Panc1 (cell line): Measurements from ENCODE around the gene PAK4. TPM values are rescaled to one million over a fixed set of nuclear protein-coding genes. Genes with fewer than 3 reads are reported as not detected.
A peak's percentile ranks its signal among the peaks of the same experiment; 100 is the strongest.

ENCODE experiments used
- ATAC-seq: fragments of 200-7000 bp; cut with Tn5 transposase; 2 replicates; pipeline ENCODE4 v1.9.1; 2020; ENCODE audit warnings: mild to moderate bottlenecking, moderate library complexity
- BruUV-seq: library from RNA; stranded (reverse); fragments of 400-500 nt; replicated peaks from 2 replicates; lab custom pipeline; 2021; lab: Mats Ljungman, UMichigan
- CTCF ChIA-PET: fragments of 300-600 bp; sonication (Branson Sonifier 250); formaldehyde crosslinking; loops from one replicate; lab custom pipeline; 2022; ENCODE audit warnings: antibody characterized with exemption; lab: Charles Lee
- POLR2A ChIA-PET: fragments of 300-600 bp; sonication (Branson Sonifier 250); formaldehyde crosslinking; loops from one replicate; lab custom pipeline; 2022; ENCODE audit warnings: antibody characterized with exemption; lab: Charles Lee
- DNase-seq: peaks from one replicate; pipeline ENCODE4 v3.0.0-alpha.2; 2010; ENCODE audit warnings: low read depth, low spot score
- H3K27ac ChIP-seq: 2 replicates; pipeline ENCODE4 v1.5.1; 2011; ENCODE audit warnings: mild to moderate bottlenecking, low read length, inconsistent platforms
- H3K27me3 ChIP-seq: fragments of 200-500 bp; sonication (Bioruptor generic); 2 replicates; pipeline ENCODE4 v1.6.0; 2014; ENCODE audit warnings: low read length, inconsistent platforms; ENCODE audit not compliant: control insufficient read depth, insufficient read depth
- H3K36me3 ChIP-seq: fragments of 200-500 bp; sonication (Bioruptor generic); 2 replicates; pipeline ENCODE4 v1.5.1; 2014; ENCODE audit warnings: inconsistent platforms, mild to moderate bottlenecking, low read length, moderate library complexity; ENCODE audit not compliant: control insufficient read depth, insufficient read depth
- H3K4me1 ChIP-seq: 2 replicates; pipeline ENCODE4 v1.5.1; 2011; ENCODE audit warnings: inconsistent platforms, mild to moderate bottlenecking, low read length, moderate library complexity; ENCODE audit not compliant: control insufficient read depth, insufficient read depth
- H3K4me3 ChIP-seq, 2 experiments: 2 replicates each; pipeline ENCODE4 v1.5.1; 2011 to 2012; ENCODE audit warnings: low read depth in 2 of 2, low read length in 2 of 2, mild to moderate bottlenecking in 2 of 2, inconsistent platforms in 1 of 2, moderate library complexity in 1 of 2
- H3K9me3 ChIP-seq: fragments of 200-500 bp; sonication (Bioruptor generic); 2 replicates; pipeline ENCODE4 v1.5.1; 2014; ENCODE audit warnings: low read depth, mild to moderate bottlenecking, inconsistent platforms, low read length, moderate library complexity; ENCODE audit not compliant: control insufficient read depth, insufficient read depth
- POLR2AphosphoS5 ChIP-seq: IDR thresholded peaks from 2 replicates; pipeline ENCODE4 v1.6.1; 2012; ENCODE audit warnings: mild to moderate bottlenecking, low read depth, low read length, moderate library complexity
- SIN3A ChIP-seq: IDR thresholded peaks from 2 replicates; pipeline ENCODE4 v1.6.1; 2012; ENCODE audit warnings: low read depth, mild to moderate bottlenecking, low read length, moderate library complexity, borderline replicate concordance; ENCODE audit not compliant: insufficient read depth
- TCF7L2 ChIP-seq: IDR thresholded peaks from 2 replicates; pipeline ENCODE4 v1.6.1; 2011; ENCODE audit warnings: mild to moderate bottlenecking, low read depth, low read length, inconsistent platforms
- in situ Hi-C: cut with HindIII; loops from 2 replicates; pipeline ENCODE4 v1.10.0; 2016; ENCODE audit warnings: low sequenced_read_pairs, low pct_unique_long_range_greater_than_20kb
- intact Hi-C: fragments of 100-400 bp; cut with micrococcal nuclease; formaldehyde crosslinking; loops from one replicate; pipeline ENCODE4 v1.10.0; 2022; ENCODE audit not compliant: unreplicated experiment
- total RNA-seq: library from RNA; stranded (reverse); gene quantifications from one replicate; pipeline ENCODE4 v1.2.1, GENCODE V29; 2021; ENCODE audit not compliant: unreplicated experiment
- TF ChIP-seq, protein P1 (sequence below): fragments of 450-650 bp; IDR thresholded peaks from 2 replicates; pipeline ENCODE4 v1.5.1; 2017; ENCODE audit warnings: mild to moderate bottlenecking
- TF ChIP-seq, protein P2 (sequence below), 2 experiments: IDR thresholded peaks; 2 replicates each; pipeline ENCODE4 v1.6.1; 2011 to 2012; ENCODE audit warnings: low read depth in 2 of 2, control low read depth in 1 of 2, low read length in 1 of 2, mild to moderate bottlenecking in 1 of 2, moderate library complexity in 1 of 2; ENCODE audit not compliant: insufficient read depth in 1 of 2

Gene PAK4
- total RNA-seq, 1 experiment from 2014 or later = 311 TPM

DNA sequence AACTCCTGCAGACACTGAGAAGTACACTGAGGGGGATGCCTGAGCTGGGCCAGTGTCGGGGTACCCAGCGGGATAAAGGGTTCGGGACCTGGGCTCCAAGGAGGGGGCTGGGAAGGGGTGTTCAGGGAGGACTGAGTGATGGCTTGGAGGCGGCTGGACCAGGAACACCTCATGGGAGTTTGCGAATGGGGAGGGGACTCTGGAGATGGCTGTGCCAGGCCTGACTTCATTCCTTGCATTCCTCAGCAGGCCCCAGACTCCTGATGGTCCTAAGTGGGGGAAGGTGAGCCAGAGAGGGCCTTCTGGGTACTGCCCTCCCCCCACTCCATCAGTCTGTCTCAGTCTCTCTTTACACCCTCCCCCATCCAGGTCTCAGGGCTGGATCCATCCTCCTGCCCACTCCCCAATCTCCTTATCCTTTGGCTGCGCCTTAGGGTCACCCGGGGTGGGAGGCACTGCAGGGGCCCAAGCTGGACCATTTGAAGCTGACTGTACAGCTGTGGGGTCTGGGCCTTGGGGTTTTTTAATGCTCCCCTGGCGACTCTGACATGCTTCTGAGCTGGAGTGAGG is 13.8 kb downstream of the PAK4 start (continued):
- TF ChIP-seq SIN3A = no peak

DNA sequence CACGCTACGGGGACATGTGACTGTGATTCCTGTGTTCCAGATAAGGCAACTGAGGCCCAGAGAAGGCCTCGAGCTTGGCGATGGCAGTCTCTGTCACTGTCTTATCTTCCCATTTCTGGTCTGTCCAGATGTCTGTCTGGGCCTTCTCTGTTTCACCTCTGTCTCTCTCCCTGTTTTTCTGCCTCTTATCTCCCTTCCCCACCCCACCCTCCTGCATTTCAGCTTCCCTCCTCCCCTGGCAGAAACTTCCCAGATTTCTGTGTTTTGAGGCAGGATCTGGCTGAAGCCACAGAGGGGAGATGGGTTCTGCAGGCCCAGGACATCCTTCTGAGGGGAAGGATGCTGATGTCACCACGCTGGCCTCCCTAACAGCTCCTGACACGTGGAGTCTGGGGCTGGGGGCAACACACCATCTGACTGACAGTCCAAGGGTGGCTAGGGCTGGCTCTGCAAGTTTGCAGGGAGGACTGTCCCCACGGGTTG is 14.4 kb downstream of the PAK4 start:
- ATAC-seq = no peak
- no peaks in the 10 kb centered on the region for H3K27me3 ChIP-seq
- no peaks in the 10 kb centered on the region for H3K36me3 ChIP-seq
- no peak overlapping the region for H3K4me3 ChIP-seq
- H3K4me1 ChIP-seq = peaks cover 58% of the 10 kb centered on the region
- BruUV-seq = no TSS peak
- TF ChIP-seq TCF7L2 (no peak), POLR2AphosphoS5 (no peak)
- TF ChIP-seq, protein P1, sequence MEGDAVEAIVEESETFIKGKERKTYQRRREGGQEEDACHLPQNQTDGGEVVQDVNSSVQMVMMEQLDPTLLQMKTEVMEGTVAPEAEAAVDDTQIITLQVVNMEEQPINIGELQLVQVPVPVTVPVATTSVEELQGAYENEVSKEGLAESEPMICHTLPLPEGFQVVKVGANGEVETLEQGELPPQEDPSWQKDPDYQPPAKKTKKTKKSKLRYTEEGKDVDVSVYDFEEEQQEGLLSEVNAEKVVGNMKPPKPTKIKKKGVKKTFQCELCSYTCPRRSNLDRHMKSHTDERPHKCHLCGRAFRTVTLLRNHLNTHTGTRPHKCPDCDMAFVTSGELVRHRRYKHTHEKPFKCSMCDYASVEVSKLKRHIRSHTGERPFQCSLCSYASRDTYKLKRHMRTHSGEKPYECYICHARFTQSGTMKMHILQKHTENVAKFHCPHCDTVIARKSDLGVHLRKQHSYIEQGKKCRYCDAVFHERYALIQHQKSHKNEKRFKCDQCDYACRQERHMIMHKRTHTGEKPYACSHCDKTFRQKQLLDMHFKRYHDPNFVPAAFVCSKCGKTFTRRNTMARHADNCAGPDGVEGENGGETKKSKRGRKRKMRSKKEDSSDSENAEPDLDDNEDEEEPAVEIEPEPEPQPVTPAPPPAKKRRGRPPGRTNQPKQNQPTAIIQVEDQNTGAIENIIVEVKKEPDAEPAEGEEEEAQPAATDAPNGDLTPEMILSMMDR = no peak
- H3K27ac ChIP-seq = no peak overlapping the region
- intact Hi-C loops (no loop called here), in situ Hi-C loops (no loop called here)
- ChIA-PET CTCF (interaction anchor here (0.6 to 1.0 kb wide), 4 partner anchors 10 to 178 kb away, joined by 3 to 11 read pairs (median 4); no protein-coding TSS in a partner anchor), POLR2A (interaction anchor here (0.9 kb wide), 1 partner anchor 12 kb away, joined by 3 read pairs; no protein-coding TSS in a partner anchor)
- DNase-seq = no peak
- H3K9me3 ChIP-seq = no peaks in the 10 kb centered on the region

- POLR2A ChIA-PET = interaction anchor here (0.9 kb wide), 1 partner anchor 12 kb away, joined by 3 read pairs; no protein-coding TSS in a partner anchor
- Histone ChIP-seq H3K4me3 (no peak overlapping the region), H3K4me1 (peaks cover 63% of the 10 kb centered on the region), H3K9me3 (no peaks in the 10 kb centered on the region), H3K36me3 (no peaks in the 10 kb centered on the region), H3K27ac (no peak overlapping the region), H3K27me3 (no peaks in the 10 kb centered on the region)
- in situ Hi-C loops = no loop called here
- intact Hi-C loops = no loop called here
- CTCF ChIA-PET = interaction anchor here (1.0 kb wide), 1 partner anchor 10 kb away, joined by 3 read pairs; no protein-coding TSS in a partner anchor
- DNase-seq (no peak), ATAC-seq (no peak)
- TF ChIP-seq, protein P2, sequence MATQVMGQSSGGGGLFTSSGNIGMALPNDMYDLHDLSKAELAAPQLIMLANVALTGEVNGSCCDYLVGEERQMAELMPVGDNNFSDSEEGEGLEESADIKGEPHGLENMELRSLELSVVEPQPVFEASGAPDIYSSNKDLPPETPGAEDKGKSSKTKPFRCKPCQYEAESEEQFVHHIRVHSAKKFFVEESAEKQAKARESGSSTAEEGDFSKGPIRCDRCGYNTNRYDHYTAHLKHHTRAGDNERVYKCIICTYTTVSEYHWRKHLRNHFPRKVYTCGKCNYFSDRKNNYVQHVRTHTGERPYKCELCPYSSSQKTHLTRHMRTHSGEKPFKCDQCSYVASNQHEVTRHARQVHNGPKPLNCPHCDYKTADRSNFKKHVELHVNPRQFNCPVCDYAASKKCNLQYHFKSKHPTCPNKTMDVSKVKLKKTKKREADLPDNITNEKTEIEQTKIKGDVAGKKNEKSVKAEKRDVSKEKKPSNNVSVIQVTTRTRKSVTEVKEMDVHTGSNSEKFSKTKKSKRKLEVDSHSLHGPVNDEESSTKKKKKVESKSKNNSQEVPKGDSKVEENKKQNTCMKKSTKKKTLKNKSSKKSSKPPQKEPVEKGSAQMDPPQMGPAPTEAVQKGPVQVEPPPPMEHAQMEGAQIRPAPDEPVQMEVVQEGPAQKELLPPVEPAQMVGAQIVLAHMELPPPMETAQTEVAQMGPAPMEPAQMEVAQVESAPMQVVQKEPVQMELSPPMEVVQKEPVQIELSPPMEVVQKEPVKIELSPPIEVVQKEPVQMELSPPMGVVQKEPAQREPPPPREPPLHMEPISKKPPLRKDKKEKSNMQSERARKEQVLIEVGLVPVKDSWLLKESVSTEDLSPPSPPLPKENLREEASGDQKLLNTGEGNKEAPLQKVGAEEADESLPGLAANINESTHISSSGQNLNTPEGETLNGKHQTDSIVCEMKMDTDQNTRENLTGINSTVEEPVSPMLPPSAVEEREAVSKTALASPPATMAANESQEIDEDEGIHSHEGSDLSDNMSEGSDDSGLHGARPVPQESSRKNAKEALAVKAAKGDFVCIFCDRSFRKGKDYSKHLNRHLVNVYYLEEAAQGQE (IDR thresholded peaks at IDR 0.05; ENCODE audit: insufficient read depth in 1 of 2, low read depth in 2 of 2, low read length in 1 of 2) = peak in 1 of 2 experiments; percentile 27; a peak in 1 of 4 replicates
- TF ChIP-seq, protein P1 = no peak
- TF ChIP-seq POLR2AphosphoS5 = no peak
- no peak for TF ChIP-seq TCF7L2
- no peak for TF ChIP-seq SIN3A
- no TSS peak for BruUV-seq
Measured at GRCh38 chr19:39140594-39140993, 15.0 kb downstream of the PAK4 start.
